ENCODE results near the gene CALML5. TPM values are rescaled to one million over a fixed set of nuclear protein-coding genes. Genes with fewer than 3 reads are reported as not detected.

The CALML5 gene
- total RNA-seq, 1 experiment from 2014 or later, result not detected

DNA sequence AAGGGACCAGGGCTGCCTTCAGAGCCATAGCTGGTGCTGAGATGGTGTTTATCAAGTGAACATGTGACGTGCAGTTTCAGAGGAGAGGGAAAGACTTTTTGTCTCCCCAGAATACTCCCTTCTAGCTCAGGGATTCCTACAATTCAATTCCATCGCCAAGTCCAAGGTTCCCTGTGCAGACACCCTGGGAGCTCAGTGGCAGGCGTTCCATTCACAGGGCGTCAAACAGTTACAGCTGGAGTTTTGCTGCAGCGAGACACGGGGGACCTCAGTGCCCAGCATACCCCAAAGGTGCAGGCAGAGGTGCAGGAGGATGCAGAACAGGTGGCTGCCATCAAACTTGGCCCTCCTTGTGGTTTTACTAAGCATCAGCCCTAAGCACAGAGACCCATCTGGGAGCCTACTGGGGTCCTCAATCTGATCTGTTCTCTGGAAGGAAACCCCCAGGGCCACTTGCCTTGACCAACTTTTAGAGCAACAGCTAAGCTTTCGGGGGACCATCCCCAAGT, 846 bp upstream of the CALML5 start (continued):
- TF ChIP-seq, protein P1, sequence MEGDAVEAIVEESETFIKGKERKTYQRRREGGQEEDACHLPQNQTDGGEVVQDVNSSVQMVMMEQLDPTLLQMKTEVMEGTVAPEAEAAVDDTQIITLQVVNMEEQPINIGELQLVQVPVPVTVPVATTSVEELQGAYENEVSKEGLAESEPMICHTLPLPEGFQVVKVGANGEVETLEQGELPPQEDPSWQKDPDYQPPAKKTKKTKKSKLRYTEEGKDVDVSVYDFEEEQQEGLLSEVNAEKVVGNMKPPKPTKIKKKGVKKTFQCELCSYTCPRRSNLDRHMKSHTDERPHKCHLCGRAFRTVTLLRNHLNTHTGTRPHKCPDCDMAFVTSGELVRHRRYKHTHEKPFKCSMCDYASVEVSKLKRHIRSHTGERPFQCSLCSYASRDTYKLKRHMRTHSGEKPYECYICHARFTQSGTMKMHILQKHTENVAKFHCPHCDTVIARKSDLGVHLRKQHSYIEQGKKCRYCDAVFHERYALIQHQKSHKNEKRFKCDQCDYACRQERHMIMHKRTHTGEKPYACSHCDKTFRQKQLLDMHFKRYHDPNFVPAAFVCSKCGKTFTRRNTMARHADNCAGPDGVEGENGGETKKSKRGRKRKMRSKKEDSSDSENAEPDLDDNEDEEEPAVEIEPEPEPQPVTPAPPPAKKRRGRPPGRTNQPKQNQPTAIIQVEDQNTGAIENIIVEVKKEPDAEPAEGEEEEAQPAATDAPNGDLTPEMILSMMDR (IDR thresholded peaks at IDR 0.05 in 2 of 3, conservative IDR thresholded peaks at IDR 0.05 in 1 of 3; ENCODE audit: borderline replicate concordance in 1 of 3, insufficient read depth in 1 of 3, low read depth in 2 of 3, low read length in 2 of 3), result no peak
- TF ChIP-seq CEBPB (IDR thresholded peaks at IDR 0.05; ENCODE audit: low read depth) (no peak), POLR2A (IDR thresholded peaks at IDR 0.05; ENCODE audit: borderline replicate concordance, extremely low read depth, insufficient read depth, insufficient read length) (no peak), POLR2AphosphoS5 (IDR thresholded peaks at IDR 0.05; ENCODE audit: low read depth, low read length) (no peak), JUND (IDR thresholded peaks at IDR 0.05) (no peak)
- TF ChIP-seq, protein P2, sequence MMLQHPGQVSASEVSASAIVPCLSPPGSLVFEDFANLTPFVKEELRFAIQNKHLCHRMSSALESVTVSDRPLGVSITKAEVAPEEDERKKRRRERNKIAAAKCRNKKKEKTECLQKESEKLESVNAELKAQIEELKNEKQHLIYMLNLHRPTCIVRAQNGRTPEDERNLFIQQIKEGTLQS (IDR thresholded peaks at IDR 0.05), result no peak
- TF ChIP-seq, protein P3, sequence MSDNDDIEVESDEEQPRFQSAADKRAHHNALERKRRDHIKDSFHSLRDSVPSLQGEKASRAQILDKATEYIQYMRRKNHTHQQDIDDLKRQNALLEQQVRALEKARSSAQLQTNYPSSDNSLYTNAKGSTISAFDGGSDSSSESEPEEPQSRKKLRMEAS (IDR thresholded peaks at IDR 0.05), result no peak

DNA sequence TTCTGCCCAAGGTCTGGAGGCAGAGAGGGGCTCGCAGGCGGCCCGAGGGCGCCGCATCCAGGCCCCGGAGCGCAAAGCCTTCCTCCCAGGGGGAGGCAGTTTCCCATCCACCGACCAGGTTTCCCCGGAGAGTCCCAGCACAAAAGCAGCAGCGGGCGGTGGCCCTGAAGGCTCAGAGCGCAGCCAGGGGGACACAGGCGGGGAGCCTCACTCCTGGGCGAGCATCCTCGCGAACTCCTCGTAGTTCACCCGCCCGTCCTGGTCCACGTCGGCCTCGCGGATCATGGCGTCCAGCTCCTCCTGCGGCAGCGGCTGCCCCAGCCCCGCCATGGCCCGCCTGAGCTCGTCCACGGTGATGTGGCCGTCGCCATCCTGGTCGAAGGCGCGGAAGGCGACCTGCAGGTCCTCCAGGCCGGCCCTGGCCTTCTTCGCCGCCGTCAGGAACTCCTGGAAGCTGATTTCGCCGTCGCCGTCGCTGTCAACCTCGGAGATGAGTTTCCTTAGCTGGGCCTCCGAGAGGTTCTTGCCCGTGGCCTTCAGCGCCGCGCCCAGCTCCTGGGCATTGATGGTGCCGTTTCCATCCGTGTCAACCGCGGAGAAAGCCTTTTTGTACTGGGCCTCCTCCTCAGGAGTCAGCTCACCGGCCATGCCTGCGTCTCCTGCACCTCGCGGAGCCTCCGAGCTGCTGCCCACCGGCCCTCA, 428 bp downstream of the CALML5 start:
- H3K36me3 ChIP-seq (ENCODE audit: control insufficient read depth in 1 of 2, insufficient read depth in 2 of 2, low read length in 2 of 2), result no peaks in the 10 kb centered on the region
- no peaks in the 10 kb centered on the region for H3K9me2 ChIP-seq (ENCODE audit: insufficient read depth)
- no peaks in the 10 kb centered on the region for H3K79me2 ChIP-seq (ENCODE audit: insufficient read depth, low read length)
- no peaks in the 10 kb centered on the region for H4K20me1 ChIP-seq (ENCODE audit: insufficient read depth)
- H3K4me1 ChIP-seq (ENCODE audit: control insufficient read depth in 1 of 2, insufficient read depth in 2 of 2, low read length in 2 of 2), result peaks cover 0 to 3% of the 10 kb centered on the region in 2 experiments; a peak in 1 of 4 replicates
- POLR2A ChIA-PET, result no interaction called here
- H3K4me2 ChIP-seq (ENCODE audit: low read length), result no peak overlapping the region
- CTCF ChIA-PET, result no interaction called here
- BruUV-seq (replicated peaks), result no TSS peak
- no peak overlapping the region for H3K4me3 ChIP-seq (replicated peaks in 1 of 2; ENCODE audit: low read depth in 1 of 2, low read length in 2 of 2)
- H3K9ac ChIP-seq (ENCODE audit: low read length), result no peak overlapping the region
- no peak overlapping the region for H3K27ac ChIP-seq (ENCODE audit: low read depth, low read length)
- no peak for TF ChIP-seq TCF7L2 (IDR thresholded peaks at IDR 0.05; ENCODE audit: borderline replicate concordance, extremely low read depth, insufficient read depth, insufficient read length)
- TF ChIP-seq, protein P3 (IDR thresholded peaks at IDR 0.05), result no peak
- TF ChIP-seq, protein P4, sequence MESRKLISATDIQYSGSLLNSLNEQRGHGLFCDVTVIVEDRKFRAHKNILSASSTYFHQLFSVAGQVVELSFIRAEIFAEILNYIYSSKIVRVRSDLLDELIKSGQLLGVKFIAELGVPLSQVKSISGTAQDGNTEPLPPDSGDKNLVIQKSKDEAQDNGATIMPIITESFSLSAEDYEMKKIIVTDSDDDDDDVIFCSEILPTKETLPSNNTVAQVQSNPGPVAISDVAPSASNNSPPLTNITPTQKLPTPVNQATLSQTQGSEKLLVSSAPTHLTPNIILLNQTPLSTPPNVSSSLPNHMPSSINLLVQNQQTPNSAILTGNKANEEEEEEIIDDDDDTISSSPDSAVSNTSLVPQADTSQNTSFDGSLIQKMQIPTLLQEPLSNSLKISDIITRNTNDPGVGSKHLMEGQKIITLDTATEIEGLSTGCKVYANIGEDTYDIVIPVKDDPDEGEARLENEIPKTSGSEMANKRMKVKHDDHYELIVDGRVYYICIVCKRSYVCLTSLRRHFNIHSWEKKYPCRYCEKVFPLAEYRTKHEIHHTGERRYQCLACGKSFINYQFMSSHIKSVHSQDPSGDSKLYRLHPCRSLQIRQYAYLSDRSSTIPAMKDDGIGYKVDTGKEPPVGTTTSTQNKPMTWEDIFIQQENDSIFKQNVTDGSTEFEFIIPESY (IDR thresholded peaks at IDR 0.05; ENCODE audit: extremely low read depth, insufficient replicate concordance, low read length), result no peak
- TF ChIP-seq, protein P2 (IDR thresholded peaks at IDR 0.05), result no peak
- TF ChIP-seq POLR2A (IDR thresholded peaks at IDR 0.05; ENCODE audit: borderline replicate concordance, extremely low read depth, insufficient read depth, insufficient read length), result no peak
- TF ChIP-seq SRF (IDR thresholded peaks at IDR 0.05; ENCODE audit: low read depth), result no peak
- no peak for TF ChIP-seq YY1 (IDR thresholded peaks at IDR 0.05; ENCODE audit: extremely low read depth, insufficient replicate concordance, low read depth, low read length)
- no peak for TF ChIP-seq ZNF274 (IDR thresholded peaks at IDR 0.05; ENCODE audit: low read depth, low read length)
- TF ChIP-seq RAD21 (IDR thresholded peaks at IDR 0.05; ENCODE audit: low read depth), result no peak
- no peak for TF ChIP-seq POLR2AphosphoS5 (IDR thresholded peaks at IDR 0.05; ENCODE audit: low read depth, low read length)
- TF ChIP-seq ZFX (IDR thresholded peaks at IDR 0.05), result no peak
- no peaks in the 10 kb centered on the region for H3K9me3 ChIP-seq (ENCODE audit: control insufficient read depth in 1 of 2, insufficient read depth in 1 of 2, low read depth in 1 of 2, low read length in 2 of 2)
- H2AFZ ChIP-seq (ENCODE audit: low read depth, low read length, poor library complexity, severe bottlenecking), result no peak overlapping the region
- ATAC-seq, result no peak
- intact Hi-C loops (cut with micrococcal nuclease), result no loop called here
- H3K27me3 ChIP-seq (ENCODE audit: insufficient read depth, low read length), result peaks cover 24% of the 10 kb centered on the region; the same call in 1 of the 2 replicates
- no peak for DNase-seq (ENCODE audit: low read depth, low spot score)
- RAD21 ChIA-PET (ENCODE audit: low non-redundant PET in 1 of 2, low total read pairs in 2 of 2, uncharacterized antibody in 2 of 2, unreplicated experiment in 2 of 2), result no interaction called here

All from HCT116 (cell line).